GM18508 (cell line): ENCODE measurements around the gene WBP2NL.
"Not testable (repeated sequence)": the region's sequence is repeated elsewhere in the genome, so short reads cannot be mapped to it uniquely, and the experiment has no call there.

Experiments
- ATAC-seq: cut with Tn5 transposase; IDR thresholded peaks from one replicate; pipeline ENCODE4 v1.9.1; 2021; ENCODE audit warnings: moderate number of reproducible peaks; ENCODE audit not compliant: insufficient read depth, unreplicated experiment

Gene WBP2NL

DNA sequence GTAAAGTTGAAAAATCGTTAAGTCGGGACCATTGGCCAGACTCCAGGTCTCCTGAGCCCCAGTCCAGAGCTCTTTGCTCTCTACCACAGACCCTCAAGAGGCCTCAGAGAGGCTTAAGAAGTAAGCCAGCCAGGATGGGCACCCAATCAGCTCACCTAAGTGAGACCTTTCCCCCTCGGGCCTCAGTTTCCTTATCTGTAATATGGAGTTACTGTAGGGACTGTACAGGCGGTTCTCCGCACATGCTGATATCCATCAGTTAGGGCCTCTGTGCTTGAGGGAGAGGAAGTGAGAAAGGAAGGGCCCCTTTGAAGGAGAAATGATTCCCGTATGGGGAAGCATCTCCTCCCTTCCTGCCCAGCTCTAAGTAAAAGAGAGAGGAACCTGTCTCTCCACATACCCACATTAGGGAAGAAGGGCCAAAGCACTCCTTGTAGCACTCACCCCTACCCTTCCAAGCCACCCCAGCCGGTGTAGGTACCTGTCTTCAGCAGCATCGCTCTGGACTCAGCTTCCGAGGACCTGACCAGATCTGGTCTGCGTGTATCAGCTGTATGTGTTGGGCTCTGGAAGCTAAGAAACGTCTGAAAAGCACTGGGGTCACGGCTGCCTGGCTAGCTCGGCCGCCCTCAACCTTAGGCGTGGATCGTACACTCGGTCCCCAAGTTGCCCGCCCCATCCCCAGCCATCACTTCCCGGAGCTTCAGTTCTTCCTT, 71.4 kb downstream of the WBP2NL start:
- no peak for ATAC-seq

GRCh38 chr22:42070517-42071422, 72.2 kb downstream of the WBP2NL start, which contains the start of gene NAGA:
TSS of gene NAGA (minus strand) at chr22:42070812. CDS start at chr22:42070297, 515 bp downstream.
- ATAC-seq: no peak

DNA sequence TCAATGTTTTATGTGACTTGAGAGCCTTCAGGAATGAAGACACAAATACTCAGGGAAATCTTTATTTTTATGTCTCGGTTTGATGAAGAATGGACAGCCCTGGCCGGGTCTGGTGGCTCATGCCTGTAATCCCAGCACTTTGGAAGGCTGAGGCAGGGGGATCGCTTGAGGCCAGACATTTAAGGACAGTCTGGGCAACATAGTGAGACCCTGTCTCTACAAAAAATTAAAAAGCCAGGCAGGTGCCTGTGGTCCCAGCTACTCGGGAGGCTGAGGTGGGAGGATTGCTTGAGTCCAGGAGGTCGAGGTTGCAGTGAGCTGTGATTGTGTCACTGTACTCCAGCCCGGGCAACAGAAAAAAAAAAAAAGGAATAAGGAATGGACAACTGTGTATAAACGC, 72.9 kb downstream of the WBP2NL start:
- not testable (repeated sequence) for ATAC-seq

DNA sequence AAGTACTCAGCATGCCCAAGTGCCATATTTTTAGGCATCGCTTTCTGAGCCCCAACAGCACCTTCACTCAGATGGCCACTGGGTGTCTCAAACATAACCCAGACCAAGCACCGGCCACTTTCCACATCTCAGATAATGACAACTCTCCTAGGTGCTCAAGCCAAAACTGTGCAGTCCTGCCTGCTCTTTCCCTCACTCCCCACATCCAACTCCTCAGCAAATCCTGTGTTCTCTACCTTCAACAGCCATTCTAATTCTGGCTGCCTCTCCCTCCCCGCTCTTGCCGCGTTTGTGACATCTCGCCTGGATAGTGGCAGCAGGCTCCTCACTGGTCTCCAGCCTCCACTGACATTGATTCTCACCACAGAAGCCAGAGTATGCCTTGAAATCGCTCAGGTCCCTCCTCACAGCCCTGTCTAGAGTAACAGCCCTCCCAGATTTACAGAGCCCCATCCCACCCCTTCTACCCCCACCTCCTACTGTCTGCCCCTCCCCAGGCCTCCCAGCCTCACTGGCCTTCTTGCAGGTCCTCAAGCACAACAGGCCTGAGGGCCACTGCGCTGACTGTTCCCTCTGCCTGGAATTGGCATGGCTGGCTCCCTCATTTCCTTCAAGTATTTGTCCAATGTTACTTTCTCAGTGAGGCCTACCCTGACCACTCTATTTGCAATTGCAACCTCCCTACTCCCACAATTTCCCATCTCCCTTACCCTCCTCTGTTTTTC, 74.2 kb downstream of the WBP2NL start:
- ATAC-seq: no peak

GRCh38 chr22:42073621-42074041, 75.0 kb downstream of the WBP2NL start:
- ATAC-seq: no peak

DNA sequence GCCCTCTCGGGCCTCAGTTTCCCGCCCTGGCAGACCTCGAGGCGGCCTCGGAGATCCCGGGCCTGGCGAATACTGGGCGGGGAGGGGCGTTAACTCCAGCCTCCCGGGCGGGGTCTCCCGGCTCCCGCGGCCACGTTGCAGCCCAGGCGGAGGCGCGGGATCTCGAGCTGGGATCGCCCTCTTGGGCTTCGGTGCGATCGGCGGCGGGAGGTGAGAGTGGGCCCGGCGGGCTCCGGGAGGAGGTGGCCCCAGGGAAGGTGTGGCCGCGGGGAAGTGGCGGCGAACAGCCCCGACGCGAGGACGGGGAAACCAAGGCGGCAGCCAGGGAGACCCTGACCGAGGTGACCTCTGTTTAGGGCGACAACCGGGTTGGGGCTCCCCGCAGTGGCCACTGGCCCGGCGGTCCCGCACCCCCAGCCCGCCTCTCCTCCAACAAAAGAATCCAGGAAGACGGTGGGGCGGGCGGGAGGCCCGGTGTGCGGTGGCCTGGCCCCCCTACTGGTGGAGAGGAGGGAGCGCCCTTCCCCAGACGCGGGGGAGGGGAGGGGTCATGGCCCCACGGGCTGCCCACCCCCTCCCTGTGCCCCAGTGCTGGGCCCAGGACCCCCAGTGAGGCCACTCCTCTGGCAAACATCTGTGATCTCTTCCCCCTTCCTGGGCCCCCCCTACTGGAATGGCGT, 75.7 kb downstream of the WBP2NL start, which contains the start of gene PHETA2:
PHETA2 (plus strand) TSS at position 117 of the 680 bp plus-strand sequence. CDS start 3,046 bp downstream, outside the sequence.
- ATAC-seq: no peak

DNA sequence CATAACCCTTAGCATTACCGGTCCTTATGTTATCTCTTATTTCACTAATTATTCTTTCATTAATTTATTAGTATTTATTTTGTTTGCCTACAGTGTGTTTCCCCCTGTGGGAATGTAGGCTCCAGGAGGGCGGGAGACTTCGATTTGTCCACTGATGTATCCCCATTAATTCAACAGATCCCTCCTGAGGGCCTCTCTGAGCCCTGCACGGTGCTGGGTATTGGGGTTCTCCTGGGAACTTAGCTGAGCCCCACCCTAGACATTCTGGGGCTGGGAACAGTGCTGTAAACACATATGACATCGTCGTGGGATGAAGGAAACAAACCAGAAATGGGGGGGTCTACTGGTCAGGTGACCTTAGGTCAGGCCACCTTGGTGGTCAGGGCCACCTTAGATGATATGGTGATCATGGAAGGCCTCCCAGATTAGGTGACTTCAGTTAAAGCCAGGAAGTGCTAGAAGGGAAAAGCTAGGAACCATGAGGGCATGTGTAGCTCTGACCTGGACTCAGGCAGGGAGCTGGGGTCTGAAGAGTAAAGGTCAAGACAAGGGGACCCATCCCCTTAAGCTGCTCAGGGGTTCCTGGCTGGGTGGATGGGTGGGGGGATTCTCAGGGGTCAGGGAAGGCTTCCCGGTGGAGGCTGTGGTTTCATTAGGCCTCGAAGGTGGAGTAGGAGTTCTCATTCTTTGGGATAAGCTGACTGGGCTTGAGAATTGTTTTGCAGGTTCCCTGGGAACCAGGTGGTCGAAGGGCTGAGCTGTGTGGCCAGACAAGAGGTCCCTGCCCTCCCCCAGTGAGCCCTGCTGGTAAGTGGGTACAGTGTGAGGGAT, 76.5 kb downstream of the WBP2NL start:
- ATAC-seq: no peak

DNA sequence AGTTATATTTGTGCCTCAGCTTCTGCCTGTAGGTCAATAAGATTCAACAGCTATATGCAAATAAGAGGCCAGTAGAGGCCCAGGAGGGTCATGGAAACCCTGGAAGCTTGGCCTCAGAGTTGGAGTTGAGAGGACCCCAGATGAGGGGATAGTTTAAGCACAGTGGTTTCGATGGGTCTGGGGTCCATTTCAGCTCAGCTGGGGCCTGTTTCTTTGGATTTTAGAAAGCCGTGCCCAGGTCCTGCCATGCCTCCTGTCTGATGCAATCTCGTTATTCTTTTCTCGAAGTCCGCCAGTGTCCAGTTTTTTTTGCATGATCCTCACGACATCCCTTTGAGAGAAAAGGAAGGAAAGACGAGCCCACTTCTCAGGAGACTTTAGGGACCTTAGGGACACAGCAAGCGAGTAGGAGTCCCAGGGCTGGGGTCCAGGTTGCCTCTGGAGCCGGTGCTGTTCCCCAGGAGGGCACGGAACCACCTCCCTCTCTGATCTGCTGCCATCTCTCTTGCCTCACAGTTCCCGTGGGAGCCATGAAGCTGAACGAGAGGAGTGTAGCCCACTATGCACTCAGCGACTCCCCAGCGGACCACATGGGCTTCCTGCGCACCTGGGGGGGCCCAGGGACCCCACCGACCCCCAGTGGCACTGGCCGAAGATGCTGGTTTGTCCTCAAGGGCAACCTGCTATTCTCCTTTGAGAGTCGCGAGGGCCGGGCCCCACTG, 78.3 kb downstream of the WBP2NL start:
- ATAC-seq: no peak

DNA sequence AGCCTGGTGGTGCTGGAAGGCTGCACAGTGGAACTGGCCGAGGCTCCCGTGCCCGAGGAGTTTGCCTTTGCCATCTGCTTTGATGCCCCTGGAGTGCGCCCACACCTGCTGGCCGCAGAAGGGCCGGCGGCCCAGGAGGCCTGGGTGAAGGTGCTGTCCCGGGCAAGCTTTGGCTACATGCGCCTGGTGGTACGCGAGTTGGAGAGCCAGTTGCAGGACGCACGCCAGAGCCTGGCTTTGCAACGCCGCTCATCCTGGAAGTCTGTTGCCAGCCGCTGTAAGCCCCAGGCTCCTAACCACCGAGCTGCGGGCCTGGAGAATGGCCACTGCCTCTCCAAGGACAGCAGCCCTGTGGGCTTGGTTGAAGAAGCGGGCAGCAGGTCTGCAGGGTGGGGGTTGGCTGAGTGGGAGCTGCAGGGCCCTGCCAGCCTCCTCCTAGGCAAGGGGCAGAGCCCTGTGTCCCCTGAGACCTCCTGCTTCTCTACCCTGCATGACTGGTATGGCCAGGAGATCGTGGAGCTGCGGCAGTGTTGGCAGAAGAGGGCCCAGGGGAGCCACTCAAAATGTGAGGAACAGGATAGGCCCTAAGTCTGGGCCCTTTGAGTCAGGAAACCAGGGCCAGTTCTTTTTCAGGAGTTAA, 79.0 kb downstream of the WBP2NL start:
- ATAC-seq: no peak
